ENCODE data around the gene NHLRC4. TPM values are rescaled to one million over a fixed set of nuclear protein-coding genes. Genes with fewer than 3 reads are reported as not detected.

Gene NHLRC4
- total RNA-seq, 2 donors from 2014 or later: 2.9 to 6.2 TPM

DNA sequence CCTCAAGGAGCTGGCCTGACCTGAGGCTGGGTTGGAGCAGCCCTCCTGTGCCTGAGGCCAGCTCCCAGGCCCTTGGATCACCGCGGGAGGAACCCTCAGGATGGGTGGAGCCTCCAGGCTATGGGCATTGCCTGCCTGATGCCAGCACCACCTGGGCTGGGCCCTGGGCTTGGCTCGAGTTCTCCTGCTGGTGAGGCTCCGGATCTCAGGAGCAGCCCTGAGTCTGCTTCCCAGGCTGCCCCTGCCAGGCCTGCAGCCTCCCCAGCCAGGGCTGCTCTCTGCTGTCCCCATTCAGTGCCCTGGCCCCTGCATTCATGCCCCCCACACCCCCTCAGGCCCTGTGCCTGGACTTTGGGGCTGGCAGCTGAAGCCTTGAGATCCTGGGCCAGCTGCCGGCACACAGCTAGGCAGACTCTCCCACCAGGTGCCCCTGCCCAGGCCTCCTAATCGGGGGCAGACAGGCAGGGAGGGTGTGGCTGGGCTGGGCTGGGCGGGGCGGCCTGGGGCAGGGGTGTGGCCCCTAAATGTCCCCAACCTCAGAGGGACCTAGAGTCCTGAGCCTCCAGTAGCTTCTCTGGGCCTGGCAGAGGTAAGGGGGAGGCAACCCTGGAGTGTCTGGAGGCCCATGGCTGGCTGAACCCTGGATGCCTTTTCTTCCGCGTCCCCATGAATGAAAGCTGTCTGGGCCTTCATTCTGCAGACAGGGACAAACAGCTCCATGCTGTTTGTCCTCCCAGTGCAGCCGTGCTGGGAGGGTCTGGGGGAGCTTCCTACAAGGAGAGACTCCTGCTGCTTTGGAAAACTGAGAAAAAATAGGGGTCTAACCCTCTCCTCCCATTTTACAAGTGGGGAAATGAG, 1.8 kb downstream of the NHLRC4 start:
- intact Hi-C loops (cut with DNase I): no loop called here
- no peaks in the 10 kb centered on the region for H3K9me3 ChIP-seq
- H3K27ac ChIP-seq: peak overlapping the region in 1 of 2 donors; percentile 71
- TF ChIP-seq, protein P1, sequence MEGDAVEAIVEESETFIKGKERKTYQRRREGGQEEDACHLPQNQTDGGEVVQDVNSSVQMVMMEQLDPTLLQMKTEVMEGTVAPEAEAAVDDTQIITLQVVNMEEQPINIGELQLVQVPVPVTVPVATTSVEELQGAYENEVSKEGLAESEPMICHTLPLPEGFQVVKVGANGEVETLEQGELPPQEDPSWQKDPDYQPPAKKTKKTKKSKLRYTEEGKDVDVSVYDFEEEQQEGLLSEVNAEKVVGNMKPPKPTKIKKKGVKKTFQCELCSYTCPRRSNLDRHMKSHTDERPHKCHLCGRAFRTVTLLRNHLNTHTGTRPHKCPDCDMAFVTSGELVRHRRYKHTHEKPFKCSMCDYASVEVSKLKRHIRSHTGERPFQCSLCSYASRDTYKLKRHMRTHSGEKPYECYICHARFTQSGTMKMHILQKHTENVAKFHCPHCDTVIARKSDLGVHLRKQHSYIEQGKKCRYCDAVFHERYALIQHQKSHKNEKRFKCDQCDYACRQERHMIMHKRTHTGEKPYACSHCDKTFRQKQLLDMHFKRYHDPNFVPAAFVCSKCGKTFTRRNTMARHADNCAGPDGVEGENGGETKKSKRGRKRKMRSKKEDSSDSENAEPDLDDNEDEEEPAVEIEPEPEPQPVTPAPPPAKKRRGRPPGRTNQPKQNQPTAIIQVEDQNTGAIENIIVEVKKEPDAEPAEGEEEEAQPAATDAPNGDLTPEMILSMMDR (IDR thresholded peaks at IDR 0.05): no peak
- no peak for TF ChIP-seq POLR2A (IDR thresholded peaks at IDR 0.05)
- no peak for TF ChIP-seq POLR2AphosphoS5 (IDR thresholded peaks at IDR 0.05)
- H3K4me1 ChIP-seq (replicated peaks): no peaks in the 10 kb centered on the region
- H3K4me3 ChIP-seq: peak overlapping the region; percentile 84 to 94
- H3K36me3 ChIP-seq: no peaks in the 10 kb centered on the region
- DNase-seq (ENCODE audit: low spot score): no peak
- 52% methylated on average over 10 of the region's 11 CpGs for WGBS
- no peaks in the 10 kb centered on the region for H3K27me3 ChIP-seq (replicated peaks; ENCODE audit: insufficient read depth)

DNA sequence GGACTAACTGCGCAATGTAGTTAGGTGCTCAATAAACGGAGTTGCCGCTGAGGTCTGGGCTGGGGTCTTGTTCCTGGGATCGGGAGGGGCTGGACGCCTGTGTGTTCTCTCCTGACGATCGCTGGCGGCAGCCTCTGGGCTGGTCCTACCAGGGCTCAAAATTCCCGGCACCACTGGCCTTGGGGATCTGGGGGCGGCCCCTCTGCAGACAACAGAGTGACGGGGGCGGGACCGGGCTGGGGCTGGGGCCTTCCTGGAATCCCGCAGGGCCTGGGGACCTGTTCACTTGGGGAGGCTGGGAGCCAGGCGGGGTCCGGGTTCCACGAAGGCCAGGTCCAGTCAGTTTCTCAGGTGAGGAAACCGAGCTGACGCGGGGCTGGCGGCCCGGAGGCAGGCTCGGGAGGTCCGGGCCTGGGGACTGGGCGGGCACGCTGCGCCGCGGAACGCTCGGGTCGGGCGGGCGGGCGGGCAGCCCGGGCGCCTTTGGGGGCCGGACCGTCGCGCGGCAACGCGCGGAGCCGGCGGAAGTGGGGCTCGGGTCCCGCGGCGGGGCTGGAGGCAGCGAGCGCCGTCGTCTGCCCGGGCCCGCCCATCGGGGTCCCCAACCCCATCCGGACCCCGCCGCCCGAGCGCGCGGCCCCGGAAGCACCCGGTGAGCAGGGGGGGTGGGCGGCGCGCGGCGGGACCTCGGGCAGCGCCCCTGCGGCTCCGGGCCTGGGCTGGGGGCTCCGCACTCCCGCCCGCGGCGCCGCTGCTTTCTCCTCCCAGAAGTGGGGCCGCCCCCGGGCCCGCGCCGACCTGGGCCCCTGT, 2.8 kb downstream of the NHLRC4 start, which contains the start of gene PIGQ:
Gene PIGQ (plus strand): TSS at position 524 of the 810 bp plus-strand sequence. CDS start 4,107 bp downstream, outside the sequence.
- intact Hi-C loops (cut with DNase I): no loop called here
- no peaks in the 10 kb centered on the region for H3K27me3 ChIP-seq (replicated peaks; ENCODE audit: insufficient read depth)
- peak; percentile 40 for DNase-seq (ENCODE audit: low spot score)
- TF ChIP-seq POLR2AphosphoS5 (IDR thresholded peaks at IDR 0.05): no peak
- no peak for TF ChIP-seq POLR2A (IDR thresholded peaks at IDR 0.05)
- TF ChIP-seq, protein P1 (IDR thresholded peaks at IDR 0.05): no peak
- no peaks in the 10 kb centered on the region for H3K4me1 ChIP-seq (replicated peaks)
- peak within 1 kb of the TSS; percentile 71 for H3K27ac ChIP-seq
- WGBS: 3% methylated on average over 35 of the region's 87 CpGs
- H3K4me3 ChIP-seq: peak within 1 kb of the TSS; percentile 84 to 94
- no peaks in the 10 kb centered on the region for H3K9me3 ChIP-seq
- H3K36me3 ChIP-seq: peaks cover 3 to 7% of the 10 kb centered on the region in 2 donors

DNA sequence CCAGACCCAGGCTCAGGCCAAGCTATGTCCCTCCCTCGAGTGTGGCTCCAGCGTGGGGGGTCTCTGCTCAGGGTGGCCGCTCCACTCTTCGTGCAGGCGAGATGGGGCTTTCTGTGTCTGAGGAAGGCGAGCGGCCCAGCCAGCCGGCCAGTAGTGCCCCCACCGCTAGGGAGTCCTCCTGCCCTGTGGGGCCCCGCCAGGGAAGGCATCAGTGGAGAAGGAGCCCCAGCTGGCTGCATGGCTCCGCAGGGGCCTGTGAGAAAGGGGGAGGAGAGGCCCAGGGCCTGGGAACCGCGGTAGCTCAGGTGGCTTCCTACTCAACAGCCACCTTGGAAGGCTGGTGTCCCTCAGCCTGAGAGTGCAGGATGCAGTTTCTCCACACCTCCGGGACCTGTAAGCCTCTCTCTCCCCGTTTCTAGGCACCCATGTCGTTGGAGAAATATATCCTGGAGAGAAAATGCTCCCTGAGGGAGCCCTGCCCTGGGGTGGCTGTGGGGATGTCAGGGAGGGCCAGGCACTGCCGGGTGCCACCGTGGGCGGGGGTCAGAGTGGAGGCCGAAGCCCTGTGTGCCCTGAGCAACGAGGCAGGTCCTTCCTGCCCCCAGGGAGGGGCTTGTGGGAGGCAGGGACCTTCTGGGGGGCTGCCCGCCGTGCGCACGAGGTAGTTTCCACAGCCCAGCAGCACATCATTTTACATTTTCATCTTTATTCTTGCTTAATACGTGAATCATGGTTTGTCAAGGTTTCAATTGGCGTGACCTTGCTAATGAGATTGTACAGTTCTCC, 6.3 kb downstream of the NHLRC4 start:
- Histone ChIP-seq H3K4me1 (replicated peaks) (no peaks in the 10 kb centered on the region), H3K27ac (no peak overlapping the region), H3K27me3 (replicated peaks; ENCODE audit: insufficient read depth) (no peaks in the 10 kb centered on the region), H3K9me3 (no peaks in the 10 kb centered on the region), H3K36me3 (peaks cover 8 to 10% of the 10 kb centered on the region in 2 donors), H3K4me3 (no peak overlapping the region)
- intact Hi-C loops (cut with DNase I): no loop called here
- 86% methylated on average over 25 of the region's 27 CpGs for WGBS
- no peak for DNase-seq (ENCODE audit: low spot score)
- TF ChIP-seq, protein P1 (IDR thresholded peaks at IDR 0.05): no peak
- TF ChIP-seq POLR2AphosphoS5 (IDR thresholded peaks at IDR 0.05) (no peak), POLR2A (IDR thresholded peaks at IDR 0.05) (no peak)

DNA sequence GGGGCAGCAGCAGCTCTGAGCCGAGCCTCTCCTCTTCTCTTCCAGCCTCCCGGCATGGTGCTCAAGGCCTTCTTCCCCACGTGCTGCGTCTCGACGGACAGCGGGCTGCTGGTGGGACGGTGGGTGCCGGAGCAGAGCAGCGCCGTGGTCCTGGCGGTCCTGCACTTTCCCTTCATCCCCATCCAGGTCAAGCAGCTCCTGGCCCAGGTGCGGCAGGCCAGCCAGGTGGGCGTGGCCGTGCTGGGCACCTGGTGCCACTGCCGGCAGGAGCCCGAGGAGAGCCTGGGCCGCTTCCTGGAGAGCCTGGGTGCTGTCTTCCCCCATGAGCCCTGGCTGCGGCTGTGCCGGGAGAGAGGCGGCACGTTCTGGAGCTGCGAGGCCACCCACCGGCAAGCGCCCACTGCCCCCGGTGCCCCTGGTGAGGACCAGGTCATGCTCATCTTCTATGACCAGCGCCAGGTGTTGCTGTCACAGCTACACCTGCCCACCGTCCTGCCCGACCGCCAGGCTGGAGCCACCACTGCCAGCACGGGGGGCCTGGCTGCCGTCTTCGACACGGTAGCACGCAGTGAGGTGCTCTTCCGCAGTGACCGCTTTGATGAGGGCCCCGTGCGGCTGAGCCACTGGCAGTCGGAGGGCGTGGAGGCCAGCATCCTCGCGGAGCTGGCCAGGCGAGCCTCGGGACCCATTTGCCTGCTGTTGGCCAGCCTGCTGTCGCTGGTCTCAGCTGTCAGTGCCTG, 7.4 kb downstream of the NHLRC4 start:
- H3K9me3 ChIP-seq: no peaks in the 10 kb centered on the region
- no peak overlapping the region for H3K4me3 ChIP-seq
- WGBS: 90% methylated on average over 40 of the region's 46 CpGs
- H3K36me3 ChIP-seq: peaks cover 8 to 10% of the 10 kb centered on the region in 2 donors
- no peak overlapping the region for H3K27ac ChIP-seq
- DNase-seq (ENCODE audit: low spot score): no peak
- intact Hi-C loops (cut with DNase I): no loop called here
- H3K27me3 ChIP-seq (replicated peaks; ENCODE audit: insufficient read depth): no peaks in the 10 kb centered on the region
- TF ChIP-seq, protein P1 (IDR thresholded peaks at IDR 0.05): no peak
- TF ChIP-seq POLR2A (IDR thresholded peaks at IDR 0.05) (no peak), POLR2AphosphoS5 (IDR thresholded peaks at IDR 0.05) (no peak)
- H3K4me1 ChIP-seq (replicated peaks): no peaks in the 10 kb centered on the region
